ENCODE measurements around the gene FAM200C. TPM values are rescaled to one million over a fixed set of nuclear protein-coding genes. Genes with fewer than 3 reads are reported as not detected.

Gene FAM200C
- polyA plus RNA-seq, 1 donor (not counting 4 experiments of a cell fraction or from before 2014, with no cell fraction given) = 1.7 TPM

DNA sequence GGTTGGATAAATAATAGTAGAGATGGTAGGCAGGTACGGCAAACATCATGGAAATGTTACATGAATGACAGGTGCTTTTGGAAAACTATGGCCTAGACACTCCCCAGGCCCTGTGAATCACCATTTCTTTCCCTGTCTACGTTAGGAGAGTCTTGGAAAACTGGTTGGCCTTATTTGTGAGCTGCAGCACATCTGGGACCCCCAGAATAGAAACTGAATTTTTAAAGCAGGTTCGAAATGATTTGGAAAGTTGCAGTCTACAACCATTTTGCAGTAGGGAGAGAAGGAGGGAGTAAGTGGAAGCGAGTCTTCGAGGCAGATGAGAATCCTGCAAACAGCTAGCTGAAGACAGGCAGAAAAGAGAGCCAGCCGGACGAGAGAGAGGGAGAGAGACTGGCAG is 42.5 kb downstream of the FAM200C start:
- Histone ChIP-seq H3K79me2 (ENCODE audit: control insufficient read depth, insufficient read depth, low read length) (no peaks in the 10 kb centered on the region), H3K4me2 (ENCODE audit: control insufficient read depth, extremely low read depth, insufficient read depth, low read depth, low read length) (no peak overlapping the region), H3K27me3 (ENCODE audit: control insufficient read depth, extremely low read depth, insufficient read depth, low read length) (no peaks in the 10 kb centered on the region), H3K4me1 (ENCODE audit: control insufficient read depth, extremely low read depth, insufficient read depth, low read length) (peaks cover 10% of the 10 kb centered on the region), H3K4me3 (ENCODE audit: control insufficient read depth in 2 of 3, extremely low read depth in 1 of 3, insufficient read depth in 2 of 3, low read depth in 1 of 3, low read length in 3 of 3) (no peak overlapping the region), H3K36me3 (ENCODE audit: control insufficient read depth in 2 of 2, extremely low read depth in 1 of 2, insufficient read depth in 2 of 2, low read length in 2 of 2) (no peaks in the 10 kb centered on the region), H3K9me3 (ENCODE audit: control insufficient read depth, low read depth, low read length) (no peaks in the 10 kb centered on the region), H4K20me1 (ENCODE audit: control insufficient read depth, extremely low read depth, insufficient read depth, low read length) (no peaks in the 10 kb centered on the region), H3K27ac (ENCODE audit: control insufficient read depth, insufficient read depth, low read length) (no peak overlapping the region), H3K9me1 (ENCODE audit: control insufficient read depth, extremely low read depth, insufficient read depth, low read length) (no peaks in the 10 kb centered on the region), H2AFZ (ENCODE audit: control insufficient read depth, low read length) (no peak overlapping the region), H3K9ac (ENCODE audit: control insufficient read depth, extremely low read depth, insufficient read depth, low read length) (no peak overlapping the region)
- no peak for FAIRE-seq
- TF ChIP-seq, protein P1, sequence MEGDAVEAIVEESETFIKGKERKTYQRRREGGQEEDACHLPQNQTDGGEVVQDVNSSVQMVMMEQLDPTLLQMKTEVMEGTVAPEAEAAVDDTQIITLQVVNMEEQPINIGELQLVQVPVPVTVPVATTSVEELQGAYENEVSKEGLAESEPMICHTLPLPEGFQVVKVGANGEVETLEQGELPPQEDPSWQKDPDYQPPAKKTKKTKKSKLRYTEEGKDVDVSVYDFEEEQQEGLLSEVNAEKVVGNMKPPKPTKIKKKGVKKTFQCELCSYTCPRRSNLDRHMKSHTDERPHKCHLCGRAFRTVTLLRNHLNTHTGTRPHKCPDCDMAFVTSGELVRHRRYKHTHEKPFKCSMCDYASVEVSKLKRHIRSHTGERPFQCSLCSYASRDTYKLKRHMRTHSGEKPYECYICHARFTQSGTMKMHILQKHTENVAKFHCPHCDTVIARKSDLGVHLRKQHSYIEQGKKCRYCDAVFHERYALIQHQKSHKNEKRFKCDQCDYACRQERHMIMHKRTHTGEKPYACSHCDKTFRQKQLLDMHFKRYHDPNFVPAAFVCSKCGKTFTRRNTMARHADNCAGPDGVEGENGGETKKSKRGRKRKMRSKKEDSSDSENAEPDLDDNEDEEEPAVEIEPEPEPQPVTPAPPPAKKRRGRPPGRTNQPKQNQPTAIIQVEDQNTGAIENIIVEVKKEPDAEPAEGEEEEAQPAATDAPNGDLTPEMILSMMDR (optimal IDR thresholded peaks at IDR 0.05 in 1 of 3, IDR thresholded peaks at IDR 0.05 in 1 of 3, conservative IDR thresholded peaks at IDR 0.05 in 1 of 3; ENCODE audit: extremely low read depth in 1 of 3, insufficient read depth in 2 of 3, low read length in 3 of 3) = no peak
- no peak for TF ChIP-seq EZH2 (IDR thresholded peaks at IDR 0.05; ENCODE audit: low read length)
- DNase-seq (ENCODE audit: low read depth, low spot score) = no peak
- dilution Hi-C loops (cut with MboI; ENCODE audit: extremely low pct_ligation_motif_present, low sequenced_read_pairs) = no loop called here

DNA sequence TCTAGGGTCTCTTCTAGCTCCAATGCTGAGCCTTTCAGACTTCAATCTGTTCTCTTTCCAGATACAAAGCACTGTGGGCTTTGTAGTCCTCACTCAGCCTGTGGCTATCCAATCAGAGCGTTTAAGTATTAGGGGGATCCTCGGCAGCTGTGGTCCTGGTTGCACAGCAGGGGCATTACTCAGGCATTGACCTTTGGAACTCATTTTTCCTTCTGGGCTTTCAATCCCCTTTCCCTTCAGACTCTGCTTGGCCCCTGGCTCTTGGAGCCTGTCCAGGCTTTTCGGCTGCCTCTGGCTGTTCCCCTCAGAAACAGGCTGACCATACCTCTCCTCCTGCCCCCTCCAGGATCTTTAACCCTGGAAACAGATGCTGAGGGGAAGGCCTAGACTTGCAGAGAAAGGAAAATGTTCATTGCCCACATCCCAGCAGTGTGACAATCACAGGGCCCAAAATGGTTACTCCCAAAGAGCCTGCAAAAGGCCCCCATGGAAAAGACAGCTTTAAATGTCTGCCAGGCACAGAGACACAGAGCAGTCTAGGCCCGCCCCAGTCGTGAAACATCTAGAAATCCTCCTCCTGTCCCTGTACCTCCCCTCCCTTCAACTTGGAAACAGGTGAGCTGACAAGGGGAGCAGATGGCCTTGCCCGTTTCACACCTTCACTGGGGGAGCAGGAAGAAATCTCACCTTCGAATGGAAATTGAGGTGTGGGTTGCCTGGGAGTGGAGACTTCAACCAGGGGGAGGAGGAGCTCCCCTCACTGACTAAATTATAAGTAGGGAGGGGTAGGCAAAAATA is 43.1 kb downstream of the FAM200C start:
- Histone ChIP-seq H3K27ac (ENCODE audit: control insufficient read depth, insufficient read depth, low read length) (no peak overlapping the region), H4K20me1 (ENCODE audit: control insufficient read depth, extremely low read depth, insufficient read depth, low read length) (no peaks in the 10 kb centered on the region), H3K4me1 (ENCODE audit: control insufficient read depth, extremely low read depth, insufficient read depth, low read length) (peaks cover 10% of the 10 kb centered on the region), H3K9me1 (ENCODE audit: control insufficient read depth, extremely low read depth, insufficient read depth, low read length) (no peaks in the 10 kb centered on the region), H2AFZ (ENCODE audit: control insufficient read depth, low read length) (no peak overlapping the region), H3K9ac (ENCODE audit: control insufficient read depth, extremely low read depth, insufficient read depth, low read length) (no peak overlapping the region), H3K27me3 (ENCODE audit: control insufficient read depth, extremely low read depth, insufficient read depth, low read length) (no peaks in the 10 kb centered on the region), H3K36me3 (ENCODE audit: control insufficient read depth in 2 of 2, extremely low read depth in 1 of 2, insufficient read depth in 2 of 2, low read length in 2 of 2) (no peaks in the 10 kb centered on the region), H3K4me3 (ENCODE audit: control insufficient read depth in 2 of 3, extremely low read depth in 1 of 3, insufficient read depth in 2 of 3, low read depth in 1 of 3, low read length in 3 of 3) (no peak overlapping the region), H3K9me3 (ENCODE audit: control insufficient read depth, low read depth, low read length) (no peaks in the 10 kb centered on the region), H3K79me2 (ENCODE audit: control insufficient read depth, insufficient read depth, low read length) (no peaks in the 10 kb centered on the region), H3K4me2 (ENCODE audit: control insufficient read depth, extremely low read depth, insufficient read depth, low read depth, low read length) (no peak overlapping the region)
- FAIRE-seq (no peak), DNase-seq (ENCODE audit: low read depth, low spot score) (no peak)
- no peak for TF ChIP-seq EZH2 (IDR thresholded peaks at IDR 0.05; ENCODE audit: low read length)
- TF ChIP-seq, protein P1 (optimal IDR thresholded peaks at IDR 0.05 in 1 of 3, IDR thresholded peaks at IDR 0.05 in 1 of 3, conservative IDR thresholded peaks at IDR 0.05 in 1 of 3; ENCODE audit: extremely low read depth in 1 of 3, insufficient read depth in 2 of 3, low read length in 3 of 3) = no peak
- dilution Hi-C loops (cut with MboI; ENCODE audit: extremely low pct_ligation_motif_present, low sequenced_read_pairs) = no loop called here

All from keratinocyte (primary cell).